ENCODE results near the gene POLR3C. TPM values are rescaled to one million over a fixed set of nuclear protein-coding genes. Genes with fewer than 3 reads are reported as not detected.

Gene POLR3C
- total RNA-seq, 1 experiment from 2014 or later, result 51.1 TPM

DNA sequence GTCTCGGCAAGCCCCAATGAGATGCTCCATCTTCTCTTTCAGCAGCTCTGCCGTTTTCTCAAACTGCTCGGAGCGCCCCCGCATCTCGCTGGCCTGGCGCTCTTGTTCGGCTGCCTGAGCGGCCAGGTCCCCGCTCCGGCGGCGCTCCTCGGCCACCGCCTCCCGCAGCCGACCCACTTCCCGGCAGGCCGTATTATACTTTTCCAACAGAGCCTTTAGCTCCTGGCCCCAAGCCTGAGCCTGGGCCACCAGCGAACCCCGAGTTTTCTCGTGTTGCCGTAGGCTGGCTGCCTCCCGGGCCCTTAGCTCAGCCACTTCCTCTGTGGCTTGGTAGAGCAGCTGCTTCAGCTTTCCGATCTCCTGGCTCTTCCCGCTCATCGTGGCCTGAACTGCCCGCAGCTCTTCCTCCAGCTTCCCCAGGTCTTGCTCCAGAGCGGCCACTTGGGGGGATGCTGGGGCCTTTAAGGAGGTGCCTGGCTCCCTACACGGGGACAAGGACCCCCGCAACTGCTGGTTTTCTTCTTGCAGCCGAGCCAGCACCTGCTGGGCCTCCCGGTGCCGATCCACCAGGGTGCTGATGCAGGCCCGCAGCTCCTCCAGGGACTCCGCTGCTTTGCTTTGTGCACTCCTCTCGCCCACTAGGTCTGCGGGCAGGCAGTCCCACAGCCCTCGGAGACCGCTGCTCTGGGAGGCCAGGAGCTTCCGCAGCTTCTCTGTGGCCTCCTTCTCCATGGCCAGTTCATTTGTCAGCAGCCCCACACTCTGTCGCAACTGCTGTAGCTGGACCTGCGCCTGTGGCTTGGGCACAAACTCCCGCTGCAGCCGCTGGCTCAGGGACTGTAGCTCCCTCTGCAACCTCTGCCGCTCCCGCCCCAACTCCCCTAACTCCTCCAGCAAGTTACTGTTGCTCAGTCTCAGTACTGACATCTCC lies 48.3 kb downstream of the POLR3C start:
- peak; percentile 46 for DNase-seq (ENCODE audit: low read depth)

DNA sequence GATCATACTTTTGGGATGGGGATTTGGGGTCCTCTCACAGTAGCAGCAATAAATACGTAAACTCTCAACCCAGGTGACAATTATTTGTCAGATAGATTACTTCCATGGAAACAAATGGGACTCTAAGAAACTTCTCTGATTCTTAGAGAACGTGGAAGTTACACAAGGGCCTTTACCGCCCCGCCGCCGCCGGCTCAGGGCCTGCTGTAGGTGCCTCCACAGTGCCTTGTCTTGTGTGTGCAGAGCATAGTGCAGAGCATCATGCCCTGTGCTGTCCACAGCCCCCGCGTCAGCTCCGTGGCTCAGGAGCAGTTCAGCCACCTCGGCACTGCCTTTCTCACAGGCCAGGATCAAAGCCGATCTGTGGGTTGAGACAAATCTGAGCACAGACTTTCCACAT lies 50.6 kb downstream of the POLR3C start:
- DNase-seq (ENCODE audit: low read depth), result no peak

DNA sequence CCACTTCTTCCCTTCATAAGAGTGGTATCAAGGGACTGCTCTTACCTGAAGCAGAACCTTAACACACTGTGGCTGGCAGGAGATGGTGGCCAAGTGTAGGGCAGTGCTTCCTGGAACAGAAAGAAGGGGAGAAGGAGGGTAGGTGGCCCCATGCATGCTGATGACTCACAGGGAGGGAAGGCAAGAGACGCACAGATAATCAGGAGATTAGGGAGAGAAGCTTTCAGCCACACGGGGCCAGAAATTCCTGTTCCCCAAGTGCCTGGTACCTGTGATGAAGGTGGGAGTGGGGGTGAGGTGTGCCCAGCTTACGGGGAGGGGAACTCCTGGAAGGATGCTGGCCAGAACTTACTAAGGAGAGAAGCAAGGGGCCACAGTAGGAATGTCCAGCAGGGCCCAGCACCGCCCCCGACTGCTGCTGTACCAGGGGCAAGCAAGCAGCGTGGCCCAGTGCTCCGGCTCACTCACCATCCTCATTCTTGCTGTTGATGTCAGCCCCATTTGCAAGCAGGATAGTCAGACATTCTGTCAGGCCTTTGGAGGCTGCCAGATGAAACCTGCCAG lies 54.0 kb downstream of the POLR3C start:
- peak; percentile 22 for DNase-seq (ENCODE audit: low read depth)

DNA sequence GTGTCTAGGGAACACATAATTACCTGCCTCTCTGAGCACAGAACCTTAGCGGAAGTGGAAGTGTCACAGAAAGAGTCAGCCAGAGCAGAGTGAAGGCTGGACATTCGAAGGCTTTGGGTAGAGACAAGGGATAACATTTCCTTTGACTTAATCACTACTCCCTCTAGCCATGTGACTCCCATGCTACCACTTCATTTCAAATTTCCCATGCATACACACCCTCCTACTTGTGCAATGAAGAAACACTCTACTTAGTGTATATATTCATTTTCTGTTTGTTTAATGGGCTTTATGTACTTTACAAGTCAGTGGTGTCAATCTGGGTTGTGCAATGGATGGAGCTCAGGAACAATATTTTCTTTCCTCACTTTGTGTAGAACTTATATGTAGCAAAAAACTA lies 54.7 kb downstream of the POLR3C start:
- no peak for DNase-seq (ENCODE audit: low read depth)

DNA sequence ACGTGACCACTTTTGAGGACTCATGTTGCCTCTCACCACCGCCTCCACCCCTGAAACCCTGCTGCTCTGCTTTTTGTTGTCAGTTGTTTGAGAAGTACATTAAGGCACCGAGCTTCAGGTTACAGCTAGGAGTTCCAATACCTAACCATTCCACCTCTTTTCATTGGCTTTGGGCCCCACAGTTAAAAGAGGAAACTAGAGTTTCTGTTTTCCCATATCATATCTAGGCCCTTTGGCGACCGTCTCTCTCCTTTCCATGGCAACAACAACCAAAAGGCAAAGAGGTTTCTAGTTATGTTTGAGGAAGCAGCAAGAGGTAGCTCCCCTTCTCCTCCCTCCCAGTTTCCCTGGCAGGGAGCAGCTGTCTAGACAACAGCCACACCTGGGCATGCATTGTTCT lies 55.8 kb downstream of the POLR3C start:
- DNase-seq (ENCODE audit: low read depth), result no peak

DNA sequence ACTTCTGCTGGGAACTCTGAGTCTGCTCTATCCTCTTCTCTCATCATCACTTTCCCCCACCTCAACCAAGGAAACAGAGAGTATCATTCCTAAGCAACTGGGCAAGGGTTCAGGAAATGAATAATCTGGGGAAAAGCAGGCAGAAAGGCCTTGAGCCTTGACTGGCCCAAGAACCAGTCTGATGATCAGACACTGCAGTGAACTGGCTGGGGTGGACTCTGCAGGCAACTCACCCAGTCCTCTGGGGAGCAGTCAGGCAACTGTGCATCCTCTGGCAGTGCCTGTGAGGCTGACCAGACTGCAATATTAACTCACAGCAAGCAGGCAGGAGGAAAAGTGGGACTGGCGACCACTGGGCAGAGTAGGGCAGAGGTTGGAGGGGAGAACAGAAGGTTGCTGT lies 60.7 kb downstream of the POLR3C start:
- DNase-seq (ENCODE audit: low read depth), result peak; percentile 33

DNA sequence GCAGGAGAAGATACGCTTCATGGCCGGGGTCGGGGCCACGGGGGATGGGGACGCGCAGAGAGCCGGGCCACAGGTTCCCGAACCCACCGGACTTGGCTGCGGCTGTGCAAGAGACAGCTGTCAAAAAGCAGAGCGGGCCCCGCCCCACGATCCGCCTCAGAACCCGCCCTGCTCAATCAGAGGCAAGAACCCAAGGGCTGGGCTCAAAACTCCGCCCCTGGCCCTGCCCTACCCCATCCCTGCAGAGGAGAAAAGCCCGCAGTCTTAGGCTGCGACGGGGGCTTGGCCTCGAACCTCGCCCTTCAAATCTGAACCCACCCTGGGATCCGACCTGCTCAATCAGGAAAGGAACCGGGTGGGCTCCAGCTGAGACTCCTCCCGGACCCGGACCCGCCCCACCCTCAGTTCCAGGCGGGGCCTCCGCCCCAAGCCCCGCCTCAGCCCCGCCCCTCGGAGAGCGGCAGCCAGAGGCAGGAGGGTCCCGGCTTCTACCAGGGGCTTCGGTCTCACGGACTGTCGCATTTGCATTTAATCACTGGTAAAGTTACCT lies 61.8 kb downstream of the POLR3C start, which contains the start of gene ANKRD35:
Gene ANKRD35, minus strand, starts transcription at position 129 of the 550 bp plus-strand sequence. Its CDS starts 108 bp downstream, at position 21.
- DNase-seq (ENCODE audit: low read depth), result peak; percentile 73

DNA sequence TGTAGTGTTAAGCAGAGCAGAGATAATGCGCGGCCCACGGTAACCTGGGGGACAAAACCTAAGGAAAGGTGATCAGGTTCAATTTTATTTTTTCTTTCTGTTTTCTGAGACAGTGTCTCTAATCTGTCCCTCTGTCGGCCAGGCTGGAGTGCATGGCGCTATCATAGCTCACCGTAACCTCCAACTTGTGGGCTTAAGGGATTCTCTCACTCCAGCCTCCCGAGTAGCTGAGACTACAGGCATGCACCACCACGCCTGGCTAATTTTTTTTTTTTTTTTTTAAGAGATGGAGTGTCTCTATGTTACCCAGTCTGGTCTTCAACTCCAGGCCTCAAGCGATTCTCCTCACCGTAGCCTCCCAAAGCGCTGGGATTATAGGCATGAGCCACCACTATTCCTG lies 62.4 kb downstream of the POLR3C start:
- DNase-seq (ENCODE audit: low read depth), result no peak

DNA sequence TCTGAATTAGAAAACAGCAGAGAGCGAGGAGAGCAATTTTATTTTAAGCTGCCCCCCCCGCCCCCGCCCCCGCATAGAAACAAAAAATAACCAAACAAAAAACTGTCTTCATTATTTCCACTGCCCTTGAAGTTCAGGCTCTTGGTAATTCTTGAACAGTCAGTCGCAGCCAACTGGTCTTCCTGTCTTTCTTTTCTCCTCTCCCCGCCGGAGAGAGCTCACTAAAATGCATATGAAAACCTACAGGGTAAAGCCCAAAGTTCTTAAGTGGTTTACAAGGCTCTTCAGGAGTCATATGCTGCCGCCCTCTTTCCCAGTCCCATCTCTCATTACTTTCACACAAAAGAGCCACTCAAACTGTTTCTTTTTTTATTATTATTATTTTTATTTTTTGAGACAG lies 62.8 kb downstream of the POLR3C start:
- no peak for DNase-seq (ENCODE audit: low read depth)

DNA sequence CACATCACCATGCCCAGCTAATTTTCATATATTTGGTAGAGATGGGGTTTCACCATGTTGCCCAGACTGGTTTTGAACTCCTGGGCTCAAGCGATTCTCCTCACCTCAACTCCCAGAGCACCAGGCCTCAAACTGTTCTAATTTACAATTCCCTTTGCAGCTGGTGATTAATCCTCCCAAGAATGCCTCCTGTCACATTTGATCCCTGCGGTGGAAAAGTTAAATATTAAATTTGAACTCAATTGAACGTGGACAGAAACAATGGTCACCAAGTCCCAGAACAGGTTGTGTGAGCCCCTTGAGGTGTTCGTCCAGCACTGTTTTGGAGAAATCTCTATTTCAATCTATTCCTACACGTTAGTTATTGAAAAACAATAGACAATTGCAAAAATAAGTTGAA lies 63.6 kb downstream of the POLR3C start:
- peak; percentile 43 for DNase-seq (ENCODE audit: low read depth)

DNA sequence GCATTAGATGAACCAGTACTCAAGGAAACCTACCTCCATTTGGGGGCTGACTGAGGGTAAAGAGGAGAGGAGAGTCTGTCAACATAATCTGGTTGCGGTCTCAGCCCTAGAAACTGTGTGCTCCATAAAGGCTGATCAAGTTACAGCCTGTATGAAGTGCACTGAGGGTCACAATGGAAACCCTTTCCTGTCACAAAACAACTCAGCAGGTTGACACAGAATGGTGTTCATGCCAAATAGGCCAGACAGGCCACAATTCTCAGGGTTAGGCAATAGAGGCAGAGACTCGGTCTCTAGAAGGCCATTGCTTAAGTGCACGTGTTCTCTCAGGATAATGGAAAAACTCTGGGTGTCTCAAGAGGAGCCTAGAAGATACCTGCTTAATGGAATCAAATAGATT lies 65.7 kb downstream of the POLR3C start:
- no peak for DNase-seq (ENCODE audit: low read depth)

DNA sequence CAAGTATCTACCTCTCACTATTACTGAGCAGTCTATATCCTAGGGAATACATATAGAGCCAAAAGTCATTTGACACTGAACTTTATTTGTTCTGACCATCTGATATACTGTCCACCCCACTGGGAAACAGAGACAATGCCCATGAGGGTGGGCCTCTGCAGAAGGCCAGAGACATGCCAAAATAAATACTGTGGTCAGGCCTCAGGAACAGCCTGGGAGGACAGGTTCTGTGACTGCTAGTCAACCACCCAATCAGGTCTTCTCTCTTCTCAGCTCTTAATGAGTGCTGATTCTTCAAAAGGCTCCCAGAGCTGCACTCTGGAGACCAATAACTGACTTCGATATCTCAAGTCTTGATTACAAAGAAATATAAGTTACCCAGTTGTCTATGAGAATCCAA lies 67.1 kb downstream of the POLR3C start:
- DNase-seq (ENCODE audit: low read depth), result peak; percentile 29

DNA sequence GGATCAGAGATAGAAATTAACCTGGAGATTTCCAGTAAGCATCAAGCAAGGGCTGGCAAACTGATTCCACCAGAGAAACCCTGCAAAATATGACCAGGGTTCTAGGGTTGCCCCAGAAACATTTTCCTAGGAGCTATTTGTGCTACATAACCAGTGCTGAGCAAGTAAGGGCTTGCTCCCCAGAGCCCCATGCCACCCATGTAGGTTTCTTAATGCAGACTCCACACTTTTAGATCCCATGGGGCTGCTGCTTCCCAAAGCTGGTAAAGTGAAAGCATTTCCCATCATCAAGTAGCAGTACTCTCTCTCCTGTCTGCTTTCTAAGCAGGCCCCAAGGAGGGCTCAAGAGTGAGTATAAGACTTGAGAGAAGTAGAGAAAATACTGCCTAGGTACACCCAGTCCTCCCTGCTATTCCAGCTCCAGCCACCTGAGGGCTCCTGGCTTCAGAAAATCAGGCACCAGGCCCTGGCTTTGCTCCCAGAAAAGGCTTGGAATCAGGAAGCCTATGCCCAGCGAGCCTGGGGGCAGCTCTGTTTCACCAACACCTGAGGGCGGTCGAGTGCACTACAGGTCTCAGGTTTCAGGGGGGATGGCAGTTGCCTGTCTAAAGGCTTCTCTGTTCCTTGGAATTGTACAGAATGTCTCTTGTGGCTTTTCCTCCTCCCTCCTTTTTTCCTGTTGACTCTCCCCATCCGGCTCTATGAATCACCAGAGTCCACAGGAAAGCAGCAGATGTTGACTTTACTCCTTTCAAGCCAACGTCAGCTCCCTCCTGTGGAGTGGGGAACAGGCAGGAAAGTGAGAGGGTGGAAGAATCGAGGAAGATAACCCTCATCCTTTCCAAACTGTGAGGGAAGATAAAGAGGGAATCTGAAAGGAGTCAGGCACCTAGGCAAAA lies 67.8 kb downstream of the POLR3C start:
- peak; percentile 100 for DNase-seq (ENCODE audit: low read depth)

DNA sequence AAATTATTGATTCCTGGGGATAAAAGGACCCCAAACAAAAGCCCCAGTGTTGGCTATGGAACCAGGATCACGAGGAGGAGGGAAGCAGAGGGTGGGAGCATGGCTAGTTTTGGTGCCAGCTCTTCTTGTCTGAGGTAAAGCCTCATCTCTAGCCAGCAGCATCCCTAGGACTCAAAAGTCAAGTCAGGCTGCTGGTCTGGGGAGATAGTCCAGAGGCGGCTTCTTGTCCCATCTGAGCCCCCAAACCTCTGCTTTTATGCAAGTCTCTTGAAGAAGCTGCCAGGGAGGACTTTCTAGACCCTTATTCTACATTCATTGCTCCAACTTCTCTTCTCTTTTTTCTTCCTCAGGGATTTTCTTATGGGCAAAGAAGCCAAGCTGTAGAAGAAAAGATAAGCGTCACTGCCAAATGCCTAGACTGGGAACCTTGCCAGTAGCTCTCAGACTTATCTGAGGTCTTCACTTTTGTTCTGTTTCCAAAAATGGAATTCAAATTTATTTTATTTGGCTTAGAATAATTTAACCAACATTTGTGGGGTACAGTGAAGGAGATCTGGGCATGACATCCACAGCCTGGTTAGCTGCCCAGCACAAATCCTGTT lies 68.6 kb downstream of the POLR3C start:
- DNase-seq (ENCODE audit: low read depth), result peak; percentile 72

DNA sequence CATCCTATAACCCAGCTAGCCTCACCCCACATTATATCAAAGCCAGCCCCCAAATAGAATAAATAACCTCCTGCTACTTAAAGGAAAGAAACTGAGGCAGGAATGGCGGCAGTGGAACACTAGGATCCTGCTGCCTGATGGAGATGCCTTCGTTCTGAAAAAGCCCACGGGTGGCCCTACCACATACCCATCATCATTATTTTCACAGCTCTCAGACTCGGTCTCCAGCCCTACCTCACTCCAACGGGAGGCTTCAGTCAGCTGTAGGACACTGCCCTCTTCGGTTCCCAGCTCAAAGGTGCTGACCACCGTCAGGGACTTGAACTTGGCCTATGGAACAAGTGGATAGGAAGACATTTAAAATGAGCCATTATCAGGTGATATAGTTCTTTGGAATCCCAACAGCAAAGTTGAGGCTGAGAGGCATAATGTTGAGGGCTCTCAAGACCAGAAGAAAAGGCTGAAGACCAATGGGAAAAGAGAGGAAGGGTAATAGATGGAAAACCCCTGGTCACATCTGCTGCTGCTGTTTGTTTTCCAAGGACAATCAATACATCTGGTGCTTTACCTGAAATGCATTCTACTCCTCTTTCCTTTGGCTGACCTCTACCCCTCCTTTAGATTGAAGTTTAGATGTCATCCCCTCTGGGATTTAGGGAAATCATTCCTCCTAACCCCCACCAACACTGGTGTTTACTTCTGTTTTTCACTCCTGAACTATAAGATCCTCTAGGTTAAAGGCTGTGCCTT lies 69.5 kb downstream of the POLR3C start:
- no peak for DNase-seq (ENCODE audit: low read depth)

Other genes with a start within 250 kb of the POLR3C start
- gene GPR89A, start 216.2 kb upstream of the POLR3C start, total RNA-seq (2014; rRNA removed; shearing (Covaris generic)), result 70.5 and 120 TPM in 2 replicates
- 8.8 and 10.5 TPM in 2 replicates for gene PDZK1, start 116.8 kb upstream of the POLR3C start, total RNA-seq (2014; rRNA removed; shearing (Covaris generic))
- gene CD160, start 104.7 kb upstream of the POLR3C start, total RNA-seq (2014; rRNA removed; shearing (Covaris generic)), result not detected in 2 replicates
- gene RNF115, start 105 bp upstream of the POLR3C start, total RNA-seq (2014; rRNA removed; shearing (Covaris generic)), result 15.1 and 17.9 TPM in 2 replicates
- gene NUDT17, start 21.4 kb downstream of the POLR3C start, total RNA-seq (2014; rRNA removed; shearing (Covaris generic)), result 3.1 and 3.2 TPM in 2 replicates
- gene PIAS3, start 34.9 kb downstream of the POLR3C start, total RNA-seq (2014; rRNA removed; shearing (Covaris generic)), result 31.5 and 36.6 TPM in 2 replicates
- gene ANKRD35, start 61.7 kb downstream of the POLR3C start, total RNA-seq (2014; rRNA removed; shearing (Covaris generic)), result 0.12 and 0.25 TPM in 2 replicates
- gene ITGA10, start 85.8 kb downstream of the POLR3C start, total RNA-seq (2014; rRNA removed; shearing (Covaris generic)), result 0.57 and 0.94 TPM in 2 replicates
- 31.0 and 42.5 TPM in 2 replicates for gene PEX11B, start 94.5 kb downstream of the POLR3C start, total RNA-seq (2014; rRNA removed; shearing (Covaris generic))
- 305 and 317 TPM in 2 replicates for gene RBM8A, start 103.3 kb downstream of the POLR3C start, total RNA-seq (2014; rRNA removed; shearing (Covaris generic))
- 24.7 and 39.2 TPM in 2 replicates for gene LIX1L, start 133.8 kb downstream of the POLR3C start, total RNA-seq (2014; rRNA removed; shearing (Covaris generic))
- 0.59 and 1.7 TPM in 2 replicates for gene ANKRD34A, start 140.4 kb downstream of the POLR3C start, total RNA-seq (2014; rRNA removed; shearing (Covaris generic))
- 23.1 and 28.9 TPM in 2 replicates for gene POLR3GL, start 140.5 kb downstream of the POLR3C start, total RNA-seq (2014; rRNA removed; shearing (Covaris generic))
- 651 and 749 TPM in 2 replicates for gene TXNIP, start 172.4 kb downstream of the POLR3C start, total RNA-seq (2014; rRNA removed; shearing (Covaris generic))
- gene HJV, start 197.5 kb downstream of the POLR3C start, total RNA-seq (2014; rRNA removed; shearing (Covaris generic)), result not detected in 2 replicates

All from M059J (cell line).